Subcutaneous adipose tissue (tissue), 4 donors: ENCODE measurements around the gene CIRBP. TPM values are rescaled to one million over a fixed set of nuclear protein-coding genes. Genes with fewer than 3 reads are reported as not detected.

ENCODE experiments used
- CTCF ChIP-seq: fragments of 450-650 bp; IDR thresholded peaks from one replicate; pipeline ENCODE4 v1.5.1; 2016; ENCODE audit warnings: low read depth, mild to moderate bottlenecking, control low read depth, antibody characterized with exemption, moderate library complexity
- total RNA-seq, 4 donors: library from RNA; depleted of rRNA; stranded (reverse); fragments of >200 nt; gene quantifications; one replicate each; pipeline ENCODE4 v1.1.0, GENCODE V29; 2016

The CIRBP gene
- total RNA-seq, 4 donors from 2014 or later = 159 to 753 (median 413) TPM

GRCh38 chr19:1274852-1275259, 5.7 kb downstream of the CIRBP start:
- TF ChIP-seq CTCF = no peak

GRCh38 chr19:1275260-1275975, 6.3 kb downstream of the CIRBP start, which contains the start of gene FAM174C:
TSS of gene FAM174C (plus strand) at chr19:1275530. CDS start at chr19:1275550, 20 bp downstream.
- no peak for TF ChIP-seq CTCF

- no peak for TF ChIP-seq CTCF
Measured at GRCh38 chr19:1275976-1276627, 7.0 kb downstream of the CIRBP start.

GRCh38 chr19:1276628-1277022, 7.5 kb downstream of the CIRBP start:
- TF ChIP-seq CTCF = no peak

- TF ChIP-seq CTCF = no peak
Measured at GRCh38 chr19:1277061-1277460, 7.9 kb downstream of the CIRBP start.

GRCh38 chr19:1278074-1278473, 8.9 kb downstream of the CIRBP start:
- no peak for TF ChIP-seq CTCF
